Esophagus squamous epithelium (tissue), 4 donors: ENCODE measurements around the gene RNGTT.

Experiments used
- CTCF ChIP-seq, 6 experiments: fragments of 450-650 bp in 4 of 6; fragments of 200-600 bp in 2 of 6; sonication (generic) in 2 of 6; IDR thresholded peaks; one replicate each; pipeline ENCODE4 v1.5.1; 2016 to 2019; ENCODE audit warnings: antibody characterized with exemption in 6 of 6, mild to moderate bottlenecking in 4 of 6, moderate library complexity in 4 of 6
- POLR2A ChIP-seq, 4 donors: fragments of 450-650 bp; IDR thresholded peaks; one replicate each; pipeline ENCODE4 v1.6.1; 2017; ENCODE audit warnings: antibody characterized with exemption in 4 of 4, mild to moderate bottlenecking in 4 of 4, moderate library complexity in 3 of 4

GRCh38 chr6:88605271-88605670 is 358.1 kb downstream of the RNGTT start:
- TF ChIP-seq CTCF (IDR thresholded peaks at IDR 0.05) (no peak), POLR2A (IDR thresholded peaks at IDR 0.05) (no peak)
